Calu3 (cell line): ENCODE data around the gene UTP15. TPM values are rescaled to one million over a fixed set of nuclear protein-coding genes. Genes with fewer than 3 reads are reported as not detected.

Experiments
- BruUV-seq: library from RNA; stranded (reverse); fragments of 400-500 nt; replicated peaks from 2 replicates; lab custom pipeline; 2021; lab: Mats Ljungman, UMichigan
- CTCF ChIA-PET: fragments of 300-600 bp; sonication (Branson Sonifier 250); formaldehyde crosslinking; loops from one replicate; lab custom pipeline; 2022; ENCODE audit warnings: antibody characterized with exemption; lab: Charles Lee
- DNase-seq: peaks from one replicate; pipeline ENCODE4 v3.0.0; 2022
- H3K27ac Mint-ChIP-seq: one replicate; pipeline ENCODE4 v1.8.0; 2022; ENCODE audit warnings: mixed read lengths; ENCODE audit not compliant: unreplicated experiment
- H3K27me3 Mint-ChIP-seq: one replicate; pipeline ENCODE4 v1.8.0; 2022; ENCODE audit warnings: mixed read lengths; ENCODE audit not compliant: unreplicated experiment
- H3K36me3 Mint-ChIP-seq: one replicate; pipeline ENCODE4 v1.8.0; 2022; ENCODE audit warnings: mild to moderate bottlenecking, moderate library complexity, mixed read lengths; ENCODE audit not compliant: insufficient read depth, unreplicated experiment
- H3K4me1 Mint-ChIP-seq: one replicate; pipeline ENCODE4 v1.8.0; 2022; ENCODE audit warnings: mild to moderate bottlenecking, low read depth, mixed read lengths; ENCODE audit not compliant: unreplicated experiment
- H3K4me3 Mint-ChIP-seq: one replicate; pipeline ENCODE4 v1.8.0; 2022; ENCODE audit warnings: mild to moderate bottlenecking, low read depth, moderate library complexity, mixed read lengths; ENCODE audit not compliant: unreplicated experiment
- H3K9me3 Mint-ChIP-seq: one replicate; pipeline ENCODE4 v1.8.0; 2022; ENCODE audit warnings: low read depth, mixed read lengths; ENCODE audit not compliant: unreplicated experiment
- CTCF ChIP-seq: fragments of 200-600 bp; IDR thresholded peaks from one replicate; pipeline ENCODE4 v1.8.0; 2022; ENCODE audit warnings: antibody characterized with exemption; ENCODE audit not compliant: unreplicated experiment
- intact Hi-C: fragments of 100-400 bp; cut with micrococcal nuclease; formaldehyde crosslinking; loops from one replicate; pipeline ENCODE4 v1.10.0; 2022; ENCODE audit not compliant: unreplicated experiment
- total RNA-seq: library from RNA; stranded (reverse); gene quantifications from 2 replicates; pipeline ENCODE4 v1.2.3, GENCODE V29; 2022

The UTP15 gene
- total RNA-seq, 1 experiment from 2014 or later: 44.4 TPM

- Mint-ChIP-seq H3K27me3 (no peaks in the 10 kb centered on the region), H3K36me3 (no peaks in the 10 kb centered on the region), H3K4me1 (peaks cover 44% of the 10 kb centered on the region), H3K4me3 (no peak overlapping the region), H3K27ac (no peak overlapping the region), H3K9me3 (no peaks in the 10 kb centered on the region)
- no peak for DNase-seq
- no peak for TF ChIP-seq CTCF
- intact Hi-C loops: no loop called here
- no TSS peak for BruUV-seq
- CTCF ChIA-PET: interaction anchor here (0.7 kb wide), 1 partner anchor 57 kb away, joined by 4 read pairs; no protein-coding TSS in a partner anchor
Observed at GRCh38 chr5:73615947-73616346, 50.4 kb downstream of the UTP15 start.

DNA sequence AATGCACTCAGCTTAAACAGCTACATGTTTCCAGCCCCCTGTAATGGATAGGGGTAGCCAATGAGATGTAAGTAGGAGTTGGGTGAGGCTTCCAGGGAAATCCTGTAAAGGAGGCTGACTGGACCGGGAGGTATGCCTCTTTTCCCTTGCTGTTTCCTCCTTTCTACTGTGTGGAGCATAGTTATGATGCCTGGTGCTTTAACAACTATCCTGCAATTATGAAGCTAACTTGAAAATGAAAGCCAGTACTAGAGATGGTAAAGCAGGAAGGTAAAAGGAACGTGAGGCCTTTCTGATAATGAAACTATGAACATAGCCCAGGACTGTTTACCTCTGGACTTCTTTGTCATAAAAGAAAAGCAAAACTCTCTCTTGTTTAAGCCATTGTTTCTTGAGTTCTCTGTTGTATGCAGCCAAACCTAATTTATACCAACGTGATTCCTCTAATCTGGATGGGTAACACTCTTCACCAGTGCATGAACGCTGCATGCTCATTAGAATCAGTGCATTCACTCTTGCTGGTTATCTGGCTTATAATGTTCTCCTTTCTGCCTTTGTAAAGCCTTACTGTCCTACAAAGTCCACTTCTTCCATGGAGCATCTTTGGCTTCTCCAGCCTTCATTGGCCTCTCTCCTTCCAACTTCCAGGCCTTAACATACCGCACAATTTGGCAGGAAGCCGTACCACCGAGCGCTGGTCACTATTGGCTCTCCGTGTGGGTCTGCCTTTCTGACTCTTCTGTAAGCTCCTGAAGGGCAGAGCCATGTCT is 52.2 kb downstream of the UTP15 start:
- no peaks in the 10 kb centered on the region for H3K9me3 Mint-ChIP-seq
- TF ChIP-seq CTCF: no peak
- H3K36me3 Mint-ChIP-seq: no peaks in the 10 kb centered on the region
- no peaks in the 10 kb centered on the region for H3K27me3 Mint-ChIP-seq
- intact Hi-C loops: no loop called here
- DNase-seq: no peak
- H3K27ac Mint-ChIP-seq: no peak overlapping the region
- BruUV-seq: no TSS peak
- H3K4me3 Mint-ChIP-seq: no peak overlapping the region
- H3K4me1 Mint-ChIP-seq: peaks cover 42% of the 10 kb centered on the region
- CTCF ChIA-PET: interaction anchor here (0.6 to 1.2 kb wide), 2 partner anchors 17 to 175 kb away, joined by 3 read pairs; no protein-coding TSS in a partner anchor

DNA sequence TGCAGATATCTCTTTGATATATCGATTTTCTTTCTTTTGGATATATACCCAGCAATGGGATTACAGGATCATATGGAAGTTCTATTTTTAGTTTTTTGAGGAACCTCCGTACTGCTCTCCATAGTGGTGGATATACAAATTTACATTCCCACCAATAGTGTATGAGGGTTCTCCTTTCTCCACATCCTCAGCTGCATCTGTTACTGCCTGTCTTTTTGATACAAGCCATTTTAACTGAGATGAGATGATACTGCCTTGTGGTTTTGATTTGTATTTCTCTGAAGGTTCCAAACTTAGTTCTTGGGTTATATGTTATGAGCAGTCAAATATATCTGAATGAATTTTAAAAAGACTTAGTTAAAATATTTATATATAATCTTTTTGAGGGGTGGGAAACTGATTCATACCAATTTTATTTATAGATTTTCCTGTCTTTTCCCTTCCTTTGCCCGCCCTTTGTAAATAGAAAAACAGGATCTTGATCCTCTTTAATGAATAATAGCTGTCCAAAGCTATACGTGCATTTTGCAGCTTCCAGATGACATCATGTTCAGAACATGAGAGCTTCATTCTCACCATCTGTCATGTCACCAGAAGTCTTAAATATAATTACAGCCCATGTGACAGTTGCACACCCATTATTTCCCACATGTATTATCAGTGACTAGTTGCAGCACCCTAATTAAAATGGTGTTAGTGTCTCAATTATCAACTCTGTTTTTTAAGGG is 54.2 kb downstream of the UTP15 start:
- no peak for TF ChIP-seq CTCF
- DNase-seq: no peak
- peaks cover 47% of the 10 kb centered on the region for H3K4me1 Mint-ChIP-seq
- no TSS peak for BruUV-seq
- no peak overlapping the region for H3K27ac Mint-ChIP-seq
- no peak overlapping the region for H3K4me3 Mint-ChIP-seq
- no peaks in the 10 kb centered on the region for H3K27me3 Mint-ChIP-seq
- H3K9me3 Mint-ChIP-seq: no peaks in the 10 kb centered on the region
- intact Hi-C loops: no loop called here
- no peaks in the 10 kb centered on the region for H3K36me3 Mint-ChIP-seq
- CTCF ChIA-PET: no interaction called here

DNA sequence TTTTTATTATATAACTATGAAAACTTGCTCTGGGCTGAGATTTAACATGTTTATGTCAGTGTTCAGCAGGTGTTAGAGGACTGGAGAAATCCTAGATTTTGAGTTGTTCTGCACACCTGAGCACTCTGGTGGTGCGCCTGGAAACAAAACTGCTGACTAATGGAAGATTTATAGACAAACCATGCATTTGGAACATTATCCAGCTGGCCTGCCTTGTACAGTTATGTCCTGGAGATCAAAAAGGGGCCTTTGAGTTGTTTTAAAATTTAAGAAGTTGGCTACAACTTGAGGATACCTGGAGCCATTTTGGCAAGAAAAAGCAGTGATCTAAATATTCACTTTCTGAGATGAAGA is 54.8 kb downstream of the UTP15 start:
- H3K27ac Mint-ChIP-seq: no peak overlapping the region
- no peak for DNase-seq
- intact Hi-C loops: no loop called here
- no peak for TF ChIP-seq CTCF
- no TSS peak for BruUV-seq
- H3K4me1 Mint-ChIP-seq: peaks cover 41% of the 10 kb centered on the region
- no peak overlapping the region for H3K4me3 Mint-ChIP-seq
- no peaks in the 10 kb centered on the region for H3K27me3 Mint-ChIP-seq
- no peaks in the 10 kb centered on the region for H3K9me3 Mint-ChIP-seq
- CTCF ChIA-PET: interaction anchor here (0.7 kb wide), 1 partner anchor 31 kb away, joined by 3 read pairs; no protein-coding TSS in a partner anchor
- peaks cover 2% of the 10 kb centered on the region for H3K36me3 Mint-ChIP-seq
